ENCODE results near the gene BSX.

DNA sequence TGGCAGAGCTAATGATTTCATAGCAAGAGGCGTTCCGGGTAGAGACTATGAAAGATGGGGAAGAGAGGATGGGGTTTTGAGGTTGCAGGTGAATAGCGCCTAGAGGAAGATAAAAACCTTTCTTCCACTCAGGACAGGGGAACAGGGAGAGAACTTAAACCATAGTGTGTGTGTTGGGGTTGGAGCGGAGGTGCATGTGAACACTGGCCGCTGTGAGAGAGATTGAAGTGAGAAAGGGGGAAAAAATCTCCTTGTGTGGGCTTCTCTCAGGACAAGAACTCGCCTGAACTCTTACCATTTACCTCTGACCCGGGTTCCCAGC is 3.4 kb downstream of the BSX start:
- TF ChIP-seq GATA2 (IDR thresholded peaks at IDR 0.05; ENCODE audit: low read depth, low read length) (no peak), GATA3 (IDR thresholded peaks at IDR 0.05; ENCODE audit: low read depth, low read length) (no peak)
